ENCODE data around the gene ROR1. TPM values are rescaled to one million over a fixed set of nuclear protein-coding genes. Genes with fewer than 3 reads are reported as not detected.
"Not testable (repeated sequence)": the region's sequence is repeated elsewhere in the genome, so short reads cannot be mapped to it uniquely, and the experiment has no call there.

ROR1 gene
- total RNA-seq, 6 experiments from 2014 or later, result 0.04 to 0.58 (median 0.37) TPM

GRCh38 chr1:64097859-64098258, 324.0 kb downstream of the ROR1 start:
- H3K36me3 ChIP-seq, result no peaks in the 10 kb centered on the region
- 61% methylated on average over 4 of the region's 4 CpGs for WGBS (ENCODE audit: insufficient coverage, low coverage, low lambda C conversion rate, missing lambda C conversion rate)
- no peaks in the 10 kb centered on the region for H3K27me3 ChIP-seq
- no peaks in the 10 kb centered on the region for H3K9me3 ChIP-seq
- no peak for DNase-seq
- no peak overlapping the region for H3K4me3 ChIP-seq
- no peaks in the 10 kb centered on the region for H3K4me1 ChIP-seq
- intact Hi-C loops (cut with DNase I), result no loop called here
- no peak for ATAC-seq
- no peak overlapping the region for H3K27ac ChIP-seq
- TF ChIP-seq CTCF (IDR thresholded peaks at IDR 0.05), result no peak
- no peak for TF ChIP-seq POLR2A (IDR thresholded peaks at IDR 0.05)

GRCh38 chr1:64098436-64098835, 324.6 kb downstream of the ROR1 start:
- no peaks in the 10 kb centered on the region for H3K4me1 ChIP-seq
- no peak overlapping the region for H3K27ac ChIP-seq
- TF ChIP-seq POLR2A (IDR thresholded peaks at IDR 0.05) (no peak), CTCF (IDR thresholded peaks at IDR 0.05) (no peak)
- 100% methylated on average over 1 of the region's 1 CpG for WGBS (ENCODE audit: insufficient coverage, low coverage, low lambda C conversion rate, missing lambda C conversion rate)
- intact Hi-C loops (cut with DNase I), result no loop called here
- ATAC-seq (no peak), DNase-seq (no peak)
- H3K36me3 ChIP-seq, result no peaks in the 10 kb centered on the region
- H3K27me3 ChIP-seq, result no peaks in the 10 kb centered on the region
- H3K9me3 ChIP-seq, result no peaks in the 10 kb centered on the region
- H3K4me3 ChIP-seq, result no peak overlapping the region

- no peak for TF ChIP-seq POLR2A (IDR thresholded peaks at IDR 0.05)
- TF ChIP-seq CTCF (IDR thresholded peaks at IDR 0.05), result no peak
- intact Hi-C loops (cut with DNase I), result no loop called here
These were observed 325.2 kb downstream of the ROR1 start for GRCh38 chr1:64098846-64099582.

GRCh38 chr1:64100791-64101190, 327.0 kb downstream of the ROR1 start:
- H3K27me3 ChIP-seq, result no peaks in the 10 kb centered on the region
- intact Hi-C loops (cut with DNase I), result no loop called here
- H3K9me3 ChIP-seq, result no peaks in the 10 kb centered on the region
- no peak for DNase-seq
- no peak overlapping the region for H3K27ac ChIP-seq
- no peak for ATAC-seq
- no peaks in the 10 kb centered on the region for H3K36me3 ChIP-seq
- no peaks in the 10 kb centered on the region for H3K4me1 ChIP-seq
- H3K4me3 ChIP-seq, result no peak overlapping the region
- no peak for TF ChIP-seq POLR2A (IDR thresholded peaks at IDR 0.05)
- TF ChIP-seq CTCF (IDR thresholded peaks at IDR 0.05), result no peak
- WGBS (ENCODE audit: insufficient coverage, low coverage, low lambda C conversion rate, missing lambda C conversion rate), result 72% methylated on average over 4 of the region's 4 CpGs

More at GRCh38 chr1:64098846-64099582, 325.2 kb downstream of the ROR1 start:
- ATAC-seq (no peak), DNase-seq (no peak)
- no peaks in the 10 kb centered on the region for H3K9me3 ChIP-seq
- 63% methylated on average over 8 of the region's 9 CpGs for WGBS (ENCODE audit: insufficient coverage, low coverage, low lambda C conversion rate, missing lambda C conversion rate)
- no peak overlapping the region for H3K27ac ChIP-seq
- H3K4me3 ChIP-seq, result no peak overlapping the region
- no peaks in the 10 kb centered on the region for H3K4me1 ChIP-seq
- H3K36me3 ChIP-seq, result no peaks in the 10 kb centered on the region
- H3K27me3 ChIP-seq, result no peaks in the 10 kb centered on the region

GRCh38 chr1:64104585-64104984, 330.8 kb downstream of the ROR1 start:
- WGBS (ENCODE audit: insufficient coverage, low coverage, low lambda C conversion rate, missing lambda C conversion rate), result 8% methylated on average over 1 of the region's 1 CpG
- H3K4me1 ChIP-seq; H3K9me3 ChIP-seq; H3K4me3 ChIP-seq; H3K36me3 ChIP-seq; ATAC-seq; H3K27me3 ChIP-seq; H3K27ac ChIP-seq; intact Hi-C loops (cut with DNase I); DNase-seq: not testable (repeated sequence)

All from right lobe of liver (tissue), 6 donors.